PC-3 (cell line): ENCODE data around the gene OGDH. TPM values are rescaled to one million over a fixed set of nuclear protein-coding genes. Genes with fewer than 3 reads are reported as not detected.

Experiments
- ATAC-seq: fragments of 200-7000 bp; cut with Tn5 transposase; 2 replicates; pipeline ENCODE4 v1.9.1; 2020; ENCODE audit warnings: mild to moderate bottlenecking, moderate library complexity
- BruUV-seq: library from RNA; stranded (reverse); fragments of 400-500 nt; replicated peaks from 2 replicates; lab custom pipeline; 2021; lab: Mats Ljungman, UMichigan
- CTCF ChIA-PET: fragments of 300-600 bp; sonication (Branson Sonifier 250); formaldehyde crosslinking; loops from one replicate; lab custom pipeline; 2022; ENCODE audit warnings: antibody characterized with exemption; lab: Charles Lee
- POLR2A ChIA-PET: fragments of 300-600 bp; sonication (Branson Sonifier 250); formaldehyde crosslinking; loops from one replicate; lab custom pipeline; 2022; ENCODE audit warnings: antibody characterized with exemption; ENCODE audit not compliant: unreplicated experiment; lab: Charles Lee
- DNase-seq: peaks from one replicate; pipeline ENCODE4 v3.0.0-alpha.2; 2015
- H2AFZ ChIP-seq: fragments of 300-600 bp; sonication (generic); 2 replicates; pipeline ENCODE4 v1.6.0; 2016; ENCODE audit warnings: antibody characterized with exemption, low read length
- H3F3A ChIP-seq: fragments of 300-600 bp; sonication (generic); one replicate; pipeline ENCODE4 v1.6.0; 2017; ENCODE audit warnings: antibody characterized with exemption, low read length, control low read depth, mild to moderate bottlenecking; ENCODE audit not compliant: unreplicated experiment
- H3K27ac ChIP-seq: fragments of 300-600 bp; sonication (generic); 2 replicates; pipeline ENCODE4 v1.5.1; 2016; ENCODE audit warnings: mild to moderate bottlenecking, low read length
- H3K27me3 ChIP-seq: fragments of 300-600 bp; sonication (generic); 2 replicates; pipeline ENCODE4 v1.6.1; 2016; ENCODE audit warnings: low read length, mixed read lengths
- H3K36me3 ChIP-seq: fragments of 300-600 bp; sonication (generic); 2 replicates; pipeline ENCODE4 v1.6.1; 2016; ENCODE audit warnings: low read depth, mixed run types, low read length, mixed read lengths
- H3K4me1 ChIP-seq: fragments of 300-600 bp; sonication (generic); 2 replicates; pipeline ENCODE4 v1.5.1; 2016; ENCODE audit warnings: low read length; ENCODE audit not compliant: insufficient read depth
- H3K4me2 ChIP-seq: fragments of 300-600 bp; sonication (generic); 2 replicates; pipeline ENCODE4 v1.6.0; 2016; ENCODE audit warnings: low read length
- H3K4me3 ChIP-seq: fragments of 300-600 bp; sonication (generic); 2 replicates; pipeline ENCODE4 v1.5.1; 2016; ENCODE audit warnings: mild to moderate bottlenecking, low read length, mixed read lengths
- H3K79me2 ChIP-seq: fragments of 300-600 bp; sonication (generic); 2 replicates; pipeline ENCODE4 v1.6.1; 2017; ENCODE audit warnings: low read length, mixed read lengths
- H3K9ac ChIP-seq: fragments of 300-600 bp; sonication (generic); 2 replicates; pipeline ENCODE4 v1.6.0; 2016; ENCODE audit warnings: mild to moderate bottlenecking, low read length
- H3K9me2 ChIP-seq: fragments of 300-600 bp; sonication (generic); replicated peaks from 2 replicates; pipeline ENCODE4 v1.6.1; 2016; ENCODE audit warnings: mixed run types, low read length, mixed read lengths
- H3K9me3 ChIP-seq: fragments of 300-600 bp; sonication (generic); 2 replicates; pipeline ENCODE4 v1.6.1; 2016; ENCODE audit warnings: low read length, mixed read lengths
- H4K20me1 ChIP-seq: fragments of 300-600 bp; sonication (generic); 2 replicates; pipeline ENCODE4 v1.6.1; 2016; ENCODE audit warnings: low read length, mixed read lengths
- EZH2 ChIP-seq: fragments of 300-600 bp; sonication (generic); IDR thresholded peaks from one replicate; pipeline ENCODE4 v1.6.1; 2017; ENCODE audit warnings: antibody characterized with exemption, mild to moderate bottlenecking, low read length; ENCODE audit not compliant: unreplicated experiment
- EZH2phosphoT487 ChIP-seq: fragments of 300-600 bp; sonication (generic); IDR thresholded peaks from 2 replicates; pipeline ENCODE4 v1.6.1; 2018; ENCODE audit warnings: mild to moderate bottlenecking, antibody characterized with exemption, low read length, borderline replicate concordance
- intact Hi-C: fragments of 100-400 bp; cut with micrococcal nuclease; formaldehyde crosslinking; loops from 2 replicates; pipeline ENCODE4 v1.9.0; 2023
- total RNA-seq: library from RNA; depleted of rRNA; stranded (reverse); fragments of >200 nt; gene quantifications from 2 replicates; pipeline ENCODE4 v1.2.3, GENCODE V29; 2014
- TF ChIP-seq, protein P1 (sequence below): fragments of 300-600 bp; sonication (generic); conservative IDR thresholded peaks from 2 replicates; pipeline ENCODE4 v1.5.1; 2017; ENCODE audit warnings: antibody characterized with exemption, low read depth, mild to moderate bottlenecking, low read length

The OGDH gene
- total RNA-seq, 1 experiment from 2014 or later: 66.2 TPM

DNA sequence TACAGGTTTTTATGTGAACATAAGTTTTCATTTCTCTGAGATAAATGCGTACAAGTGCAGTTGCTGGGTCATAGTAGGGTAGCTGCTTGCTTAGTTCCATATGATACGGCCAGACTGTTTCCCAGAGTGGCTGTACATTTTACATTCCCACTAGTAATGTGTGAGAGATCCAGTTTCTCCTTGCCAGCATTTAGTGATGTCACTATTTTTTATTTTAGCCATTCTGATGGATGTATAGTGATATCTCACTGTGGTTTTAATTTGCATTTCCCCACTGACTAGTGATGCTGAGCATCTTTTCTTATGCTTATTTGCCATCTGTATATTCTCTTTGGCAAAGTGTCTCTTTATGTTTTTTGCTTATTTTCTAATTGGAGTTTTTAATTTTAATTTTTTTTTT, 146.4 kb downstream of the OGDH start:
- no peak overlapping the region for H3K4me3 ChIP-seq
- POLR2A ChIA-PET: no interaction called here
- no peaks in the 10 kb centered on the region for H3K9me3 ChIP-seq
- no peak overlapping the region for H3K9ac ChIP-seq
- H3K79me2 ChIP-seq: peaks cover 70% of the 10 kb centered on the region
- DNase-seq: no peak
- H3K27me3 ChIP-seq: no peaks in the 10 kb centered on the region
- no peaks in the 10 kb centered on the region for H3K9me2 ChIP-seq
- peaks cover 13% of the 10 kb centered on the region; the same call in 1 of the 2 replicates for H3K36me3 ChIP-seq
- H3K4me2 ChIP-seq: no peak overlapping the region
- BruUV-seq: no TSS peak
- TF ChIP-seq EZH2: no peak
- TF ChIP-seq, protein P1, sequence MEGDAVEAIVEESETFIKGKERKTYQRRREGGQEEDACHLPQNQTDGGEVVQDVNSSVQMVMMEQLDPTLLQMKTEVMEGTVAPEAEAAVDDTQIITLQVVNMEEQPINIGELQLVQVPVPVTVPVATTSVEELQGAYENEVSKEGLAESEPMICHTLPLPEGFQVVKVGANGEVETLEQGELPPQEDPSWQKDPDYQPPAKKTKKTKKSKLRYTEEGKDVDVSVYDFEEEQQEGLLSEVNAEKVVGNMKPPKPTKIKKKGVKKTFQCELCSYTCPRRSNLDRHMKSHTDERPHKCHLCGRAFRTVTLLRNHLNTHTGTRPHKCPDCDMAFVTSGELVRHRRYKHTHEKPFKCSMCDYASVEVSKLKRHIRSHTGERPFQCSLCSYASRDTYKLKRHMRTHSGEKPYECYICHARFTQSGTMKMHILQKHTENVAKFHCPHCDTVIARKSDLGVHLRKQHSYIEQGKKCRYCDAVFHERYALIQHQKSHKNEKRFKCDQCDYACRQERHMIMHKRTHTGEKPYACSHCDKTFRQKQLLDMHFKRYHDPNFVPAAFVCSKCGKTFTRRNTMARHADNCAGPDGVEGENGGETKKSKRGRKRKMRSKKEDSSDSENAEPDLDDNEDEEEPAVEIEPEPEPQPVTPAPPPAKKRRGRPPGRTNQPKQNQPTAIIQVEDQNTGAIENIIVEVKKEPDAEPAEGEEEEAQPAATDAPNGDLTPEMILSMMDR: no peak
- TF ChIP-seq EZH2phosphoT487: no peak
- peaks cover 21% of the 10 kb centered on the region for H3K4me1 ChIP-seq
- CTCF ChIA-PET: no interaction called here
- intact Hi-C loops: no loop called here
- H3F3A ChIP-seq: no peaks in the 10 kb centered on the region
- H2AFZ ChIP-seq: no peak overlapping the region
- H3K27ac ChIP-seq: no peak overlapping the region
- peaks cover 15% of the 10 kb centered on the region for H4K20me1 ChIP-seq
- ATAC-seq: no peak

DNA sequence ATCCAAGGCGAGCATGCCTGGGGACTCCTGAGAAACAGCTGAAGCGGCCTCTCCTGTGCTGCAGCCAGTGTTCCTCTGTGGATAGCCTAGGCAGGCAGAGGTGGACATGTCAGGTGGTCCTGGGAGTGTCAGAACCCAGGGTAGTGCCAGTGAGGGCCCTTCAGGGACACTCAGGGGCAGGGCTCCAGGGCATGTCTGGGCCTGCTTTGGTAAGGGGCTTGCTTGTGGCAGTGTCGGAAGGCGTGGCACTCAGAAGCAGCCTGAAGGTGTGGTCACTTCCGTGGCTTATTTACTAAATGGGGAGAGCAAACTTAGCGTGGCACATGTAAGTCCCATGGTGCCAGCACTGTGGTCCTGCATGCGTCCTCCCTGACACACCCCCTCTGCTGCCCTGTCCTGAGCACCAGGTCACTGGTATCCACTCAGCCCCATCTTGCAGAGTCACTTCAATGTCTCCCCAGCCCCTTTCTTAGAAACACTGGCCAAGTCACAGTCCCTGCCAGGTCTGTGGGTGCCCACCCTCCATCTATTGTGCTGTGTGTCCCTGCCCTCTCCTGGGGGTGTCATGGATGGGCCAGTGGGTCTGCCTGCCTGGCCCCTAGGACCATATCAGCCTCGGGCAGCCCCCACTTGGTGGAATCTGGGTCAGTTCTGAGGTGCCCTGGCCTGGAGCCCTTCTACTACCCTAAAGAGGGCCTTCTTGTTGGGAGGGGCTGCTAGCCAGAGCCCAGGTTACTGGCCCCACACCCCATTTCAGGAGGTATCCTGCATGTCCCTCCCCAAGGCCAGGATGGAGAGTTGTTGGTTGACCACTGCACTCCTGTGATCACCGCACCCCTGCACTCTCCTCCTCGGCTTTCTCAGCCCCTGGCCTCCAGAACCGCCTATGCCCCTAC, 148.6 kb downstream of the OGDH start:
- Histone ChIP-seq H4K20me1 (peaks cover 9% of the 10 kb centered on the region), H3K36me3 (peaks cover 13% of the 10 kb centered on the region; the same call in 1 of the 2 replicates), H3K79me2 (peaks cover 58% of the 10 kb centered on the region), H3K9me3 (no peaks in the 10 kb centered on the region), H3K4me3 (no peak overlapping the region), H3K4me2 (no peak overlapping the region), H3F3A (no peaks in the 10 kb centered on the region), H3K27ac (no peak overlapping the region), H3K9ac (no peak overlapping the region), H3K9me2 (no peaks in the 10 kb centered on the region), H2AFZ (no peak overlapping the region), H3K27me3 (no peaks in the 10 kb centered on the region), H3K4me1 (peaks cover 12% of the 10 kb centered on the region)
- intact Hi-C loops: no loop called here
- TF ChIP-seq, protein P1: no peak
- TF ChIP-seq EZH2phosphoT487 (no peak), EZH2 (no peak)
- no TSS peak for BruUV-seq
- CTCF ChIA-PET: no interaction called here
- no peak for DNase-seq
- POLR2A ChIA-PET: no interaction called here
- ATAC-seq: no peak
